GM12801 (cell line): Measurements from ENCODE around the gene POU4F1.

Experiments
- TF ChIP-seq, protein P1 (sequence below): IDR thresholded peaks from one replicate; pipeline ENCODE4 v1.5.1; 2011; ENCODE audit warnings: control low read depth; ENCODE audit not compliant: insufficient read length; ENCODE audit errors: extremely low read depth

The POU4F1 gene, protein sequence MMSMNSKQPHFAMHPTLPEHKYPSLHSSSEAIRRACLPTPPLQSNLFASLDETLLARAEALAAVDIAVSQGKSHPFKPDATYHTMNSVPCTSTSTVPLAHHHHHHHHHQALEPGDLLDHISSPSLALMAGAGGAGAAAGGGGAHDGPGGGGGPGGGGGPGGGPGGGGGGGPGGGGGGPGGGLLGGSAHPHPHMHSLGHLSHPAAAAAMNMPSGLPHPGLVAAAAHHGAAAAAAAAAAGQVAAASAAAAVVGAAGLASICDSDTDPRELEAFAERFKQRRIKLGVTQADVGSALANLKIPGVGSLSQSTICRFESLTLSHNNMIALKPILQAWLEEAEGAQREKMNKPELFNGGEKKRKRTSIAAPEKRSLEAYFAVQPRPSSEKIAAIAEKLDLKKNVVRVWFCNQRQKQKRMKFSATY

DNA sequence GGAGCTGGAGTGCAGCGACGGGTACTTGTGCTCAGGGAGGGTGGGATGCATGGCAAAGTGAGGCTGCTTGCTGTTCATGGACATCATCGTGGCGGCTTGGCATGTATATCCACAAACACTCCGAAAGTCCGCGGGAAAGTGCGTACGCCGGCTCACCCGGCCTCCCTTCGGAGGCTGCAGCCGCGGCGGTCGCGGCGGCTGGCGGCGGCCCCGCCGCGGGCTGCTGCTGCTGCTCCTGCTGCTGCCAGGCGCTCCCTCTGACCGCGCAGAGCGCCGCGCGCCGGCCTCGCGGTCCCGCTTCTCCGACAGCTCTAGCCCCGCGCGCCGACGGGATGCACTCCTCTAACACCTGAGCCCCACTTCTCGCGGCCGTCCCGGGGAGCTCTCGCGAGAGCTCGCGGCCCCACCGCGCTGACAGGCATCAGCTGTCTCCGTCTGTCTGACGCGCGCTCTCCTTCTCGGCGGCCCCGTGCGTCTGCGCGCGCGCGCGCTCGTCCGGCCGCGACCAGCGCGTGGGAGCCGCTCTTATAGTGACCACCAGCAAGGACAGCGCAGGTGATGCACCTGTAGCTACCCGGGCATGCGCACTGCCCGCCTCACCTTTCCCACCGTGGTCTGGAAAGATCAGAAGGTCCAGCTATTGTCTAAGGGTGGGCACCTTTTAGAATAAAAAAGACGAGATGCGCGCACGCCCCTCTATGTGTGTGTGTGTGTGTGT lies at the start of gene POU4F1:
TSS of gene POU4F1 (minus strand) at position 313 of the 718 bp plus-strand sequence. CDS start at position 87, 226 bp downstream.
- TF ChIP-seq, protein P1, sequence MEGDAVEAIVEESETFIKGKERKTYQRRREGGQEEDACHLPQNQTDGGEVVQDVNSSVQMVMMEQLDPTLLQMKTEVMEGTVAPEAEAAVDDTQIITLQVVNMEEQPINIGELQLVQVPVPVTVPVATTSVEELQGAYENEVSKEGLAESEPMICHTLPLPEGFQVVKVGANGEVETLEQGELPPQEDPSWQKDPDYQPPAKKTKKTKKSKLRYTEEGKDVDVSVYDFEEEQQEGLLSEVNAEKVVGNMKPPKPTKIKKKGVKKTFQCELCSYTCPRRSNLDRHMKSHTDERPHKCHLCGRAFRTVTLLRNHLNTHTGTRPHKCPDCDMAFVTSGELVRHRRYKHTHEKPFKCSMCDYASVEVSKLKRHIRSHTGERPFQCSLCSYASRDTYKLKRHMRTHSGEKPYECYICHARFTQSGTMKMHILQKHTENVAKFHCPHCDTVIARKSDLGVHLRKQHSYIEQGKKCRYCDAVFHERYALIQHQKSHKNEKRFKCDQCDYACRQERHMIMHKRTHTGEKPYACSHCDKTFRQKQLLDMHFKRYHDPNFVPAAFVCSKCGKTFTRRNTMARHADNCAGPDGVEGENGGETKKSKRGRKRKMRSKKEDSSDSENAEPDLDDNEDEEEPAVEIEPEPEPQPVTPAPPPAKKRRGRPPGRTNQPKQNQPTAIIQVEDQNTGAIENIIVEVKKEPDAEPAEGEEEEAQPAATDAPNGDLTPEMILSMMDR = no peak

DNA sequence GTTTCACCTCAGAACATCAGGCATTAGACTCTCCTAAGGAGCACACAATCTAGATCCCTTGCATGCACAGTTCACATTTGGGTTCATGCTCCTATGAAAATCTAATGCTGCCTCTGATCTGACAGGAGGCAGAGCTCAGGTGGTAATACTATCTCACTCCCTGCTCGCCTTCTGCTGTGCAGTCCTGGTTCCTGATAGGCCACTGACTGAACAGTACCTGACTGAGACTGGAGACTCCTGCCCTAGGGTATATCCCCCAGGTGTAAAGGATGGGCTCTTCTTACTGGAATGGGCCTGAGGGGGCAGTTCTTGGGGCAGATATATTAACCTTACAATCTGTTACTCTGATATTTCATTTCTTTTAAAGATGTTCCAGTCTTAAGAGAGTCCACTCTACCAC lies 49.3 kb upstream of the POU4F1 start:
- TF ChIP-seq, protein P1 = no peak

DNA sequence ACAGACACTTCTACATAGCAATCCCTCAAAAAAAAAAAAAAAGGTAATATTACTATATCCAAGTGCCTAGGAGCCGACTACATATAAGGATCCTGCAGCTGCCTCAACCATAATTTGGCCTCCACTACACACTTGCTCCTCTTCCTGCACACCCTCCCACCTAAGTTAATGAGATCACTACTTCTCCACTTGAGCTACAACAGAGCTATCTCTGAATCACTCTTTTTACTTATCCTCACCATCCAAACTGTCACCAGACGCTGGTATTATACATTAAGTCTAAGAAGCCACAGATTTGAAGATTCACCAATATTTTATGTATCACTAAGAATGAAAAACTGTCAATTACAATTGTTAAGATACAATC lies 47.3 kb upstream of the POU4F1 start:
- TF ChIP-seq, protein P1 = no peak

DNA sequence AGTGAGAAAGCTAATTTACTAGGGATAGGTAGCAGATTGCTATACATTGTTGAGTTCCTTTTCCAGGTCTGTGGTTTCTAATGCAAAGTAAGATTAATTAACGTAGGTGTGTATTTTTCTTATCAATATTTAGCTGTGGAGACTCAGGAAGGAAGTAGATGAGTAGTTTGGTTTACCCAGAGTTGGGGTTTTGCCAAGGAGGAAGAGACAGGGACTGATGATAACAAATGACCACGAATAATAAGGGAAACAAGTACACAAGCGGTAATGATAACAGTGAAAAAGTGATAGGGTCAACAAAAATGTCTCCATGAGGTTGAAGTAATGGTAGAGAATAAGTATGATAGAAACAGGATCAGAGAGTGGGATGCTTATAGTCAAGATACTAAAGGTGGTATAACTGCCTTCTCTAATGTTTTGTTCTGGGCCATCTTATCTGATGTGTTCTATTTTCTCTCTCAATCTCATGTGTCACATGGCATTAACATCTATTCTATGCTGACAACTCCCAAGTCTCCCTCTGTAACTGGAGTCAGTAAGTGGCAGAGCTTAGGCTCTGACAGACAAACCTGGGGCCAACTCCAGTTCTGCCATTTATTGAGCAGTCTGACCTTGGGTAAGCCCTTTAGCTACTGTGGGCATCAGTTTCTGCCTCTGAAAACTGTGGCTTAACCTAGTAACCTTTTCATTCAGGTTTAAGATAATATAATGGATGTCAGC lies 46.8 kb upstream of the POU4F1 start:
- TF ChIP-seq, protein P1 = no peak

DNA sequence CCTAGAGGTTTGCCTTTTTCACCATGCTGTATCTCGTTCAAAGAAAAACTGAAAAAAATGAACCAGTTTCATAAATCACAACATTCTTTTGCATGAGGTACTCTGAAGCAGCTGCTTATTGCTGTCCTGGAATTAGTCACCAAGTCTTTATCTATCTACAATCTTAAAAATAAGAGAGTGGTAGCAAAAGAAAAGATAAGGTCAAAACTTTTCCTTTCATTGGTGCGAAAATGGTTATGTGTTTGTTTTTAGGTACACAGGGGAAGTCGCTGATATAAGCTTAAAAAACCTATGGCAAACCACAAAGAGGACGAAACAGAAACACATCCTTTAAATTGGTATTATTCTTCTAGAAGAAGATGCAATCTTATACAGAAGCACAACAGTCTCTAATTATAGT lies 34.9 kb upstream of the POU4F1 start:
- TF ChIP-seq, protein P1 = no peak

DNA sequence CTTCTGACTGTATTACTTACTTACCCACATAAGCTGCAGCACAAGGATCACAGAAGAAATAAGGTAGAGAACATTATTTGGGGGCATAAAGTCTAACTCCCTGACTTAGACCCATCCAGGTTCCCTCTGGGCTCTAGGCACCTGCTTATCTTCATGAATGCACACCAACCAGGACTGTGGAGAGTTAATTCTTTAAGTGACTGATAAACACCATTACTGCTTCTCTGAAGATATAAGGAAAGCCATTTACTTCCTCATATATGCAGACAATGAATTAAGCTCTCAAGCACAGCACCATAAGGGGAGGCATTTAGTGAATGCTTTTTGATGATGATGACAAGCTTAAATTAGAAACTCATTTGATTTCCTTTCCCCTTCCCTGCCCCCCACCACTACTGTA lies 33.1 kb upstream of the POU4F1 start:
- TF ChIP-seq, protein P1 = no peak

DNA sequence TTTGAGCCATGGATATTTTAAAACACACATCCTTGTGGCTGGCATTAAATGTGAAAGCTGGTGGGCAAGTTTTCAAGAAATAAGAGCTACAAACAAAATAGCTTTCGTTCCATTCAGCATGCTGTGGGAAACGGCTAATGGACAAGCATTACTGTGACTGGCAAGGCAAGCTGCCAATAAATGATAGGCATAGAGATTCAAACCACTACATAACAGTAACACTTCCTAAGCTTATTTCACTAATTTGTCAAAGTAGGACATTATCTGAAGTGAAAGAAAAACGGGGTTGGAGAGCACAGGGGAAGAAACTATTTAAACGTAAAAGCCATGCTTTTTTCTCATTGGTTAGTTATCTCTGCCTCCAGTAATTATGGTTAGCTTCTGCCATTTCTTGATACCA lies 29.6 kb upstream of the POU4F1 start:
- TF ChIP-seq, protein P1 = no peak
